DOHH2 (cell line): Measurements from ENCODE around the gene ZNF814.
"Not testable (repeated sequence)": the region's sequence is repeated elsewhere in the genome, so short reads cannot be mapped to it uniquely, and the experiment has no call there.

ENCODE experiments used
- H3F3A ChIP-seq: fragments of 200-600 bp; sonication (generic), shearing (Covaris generic); 2 replicates; pipeline ENCODE4 v1.6.0; 2016; ENCODE audit warnings: antibody characterized with exemption, mild to moderate bottlenecking; ENCODE audit not compliant: control insufficient read depth, insufficient read depth
- H3K27ac ChIP-seq: fragments of 200-600 bp; sonication (generic); 2 replicates; pipeline ENCODE4 v1.5.1; 2014; ENCODE audit warnings: low read depth, mild to moderate bottlenecking, low read length, moderate library complexity
- H3K27me3 ChIP-seq: fragments of 200-600 bp; sonication (generic); 2 replicates; pipeline ENCODE4 v1.6.1; 2014; ENCODE audit warnings: mild to moderate bottlenecking, low read length, mixed read lengths; ENCODE audit not compliant: control insufficient read depth
- H3K36me3 ChIP-seq: fragments of 200-600 bp; sonication (generic); 2 replicates; pipeline ENCODE4 v1.6.1; 2014; ENCODE audit warnings: mild to moderate bottlenecking, low read length, moderate library complexity, mixed read lengths; ENCODE audit not compliant: control insufficient read depth
- H3K4me1 ChIP-seq: fragments of 200-600 bp; sonication (generic); 2 replicates; pipeline ENCODE4 v1.6.1; 2014; ENCODE audit warnings: mild to moderate bottlenecking, low read length, mixed read lengths; ENCODE audit not compliant: control insufficient read depth
- H3K4me2 ChIP-seq: fragments of 200-600 bp; sonication (generic); 2 replicates; pipeline ENCODE4 v1.6.0; 2014; ENCODE audit warnings: mild to moderate bottlenecking, low read length, moderate library complexity
- H3K4me3 ChIP-seq: fragments of 200-600 bp; sonication (generic); 2 replicates; pipeline ENCODE4 v1.5.1; 2014; ENCODE audit warnings: mild to moderate bottlenecking, low read length, mixed read lengths
- H3K79me2 ChIP-seq: fragments of 200-600 bp; sonication (generic); 2 replicates; pipeline ENCODE4 v1.6.1; 2014; ENCODE audit warnings: mild to moderate bottlenecking, low read length, mixed read lengths; ENCODE audit not compliant: control insufficient read depth
- H3K9me2 ChIP-seq: fragments of 200-600 bp; sonication (generic); replicated peaks from 2 replicates; pipeline ENCODE4 v1.6.1; 2014; ENCODE audit warnings: mild to moderate bottlenecking, low read length, mixed read lengths; ENCODE audit not compliant: control insufficient read depth
- H3K9me3 ChIP-seq: fragments of 200-600 bp; sonication (generic); 2 replicates; pipeline ENCODE4 v1.6.1; 2014; ENCODE audit warnings: antibody characterized with exemption, low read length, mixed read lengths; ENCODE audit not compliant: control insufficient read depth, insufficient read depth
- H4K20me1 ChIP-seq: fragments of 200-600 bp; sonication (generic); 2 replicates; pipeline ENCODE4 v1.6.0; 2014; ENCODE audit warnings: low read depth, mild to moderate bottlenecking, antibody characterized with exemption, low read length, moderate library complexity; ENCODE audit not compliant: control insufficient read depth, insufficient read depth
- CTCF ChIP-seq: fragments of 200-600 bp; sonication (generic); IDR thresholded peaks from one replicate; pipeline ENCODE4 v1.5.1; 2014; ENCODE audit warnings: antibody characterized with exemption, mild to moderate bottlenecking, low read depth, low read length; ENCODE audit not compliant: poor library complexity, severe bottlenecking
- EZH2phosphoT487 ChIP-seq: fragments of 200-600 bp; sonication (generic); IDR thresholded peaks from 2 replicates; pipeline ENCODE4 v1.6.1; 2017; ENCODE audit warnings: borderline replicate concordance, mild to moderate bottlenecking, antibody characterized with exemption, low read length, moderate library complexity, mixed read lengths

ZNF814 gene

DNA sequence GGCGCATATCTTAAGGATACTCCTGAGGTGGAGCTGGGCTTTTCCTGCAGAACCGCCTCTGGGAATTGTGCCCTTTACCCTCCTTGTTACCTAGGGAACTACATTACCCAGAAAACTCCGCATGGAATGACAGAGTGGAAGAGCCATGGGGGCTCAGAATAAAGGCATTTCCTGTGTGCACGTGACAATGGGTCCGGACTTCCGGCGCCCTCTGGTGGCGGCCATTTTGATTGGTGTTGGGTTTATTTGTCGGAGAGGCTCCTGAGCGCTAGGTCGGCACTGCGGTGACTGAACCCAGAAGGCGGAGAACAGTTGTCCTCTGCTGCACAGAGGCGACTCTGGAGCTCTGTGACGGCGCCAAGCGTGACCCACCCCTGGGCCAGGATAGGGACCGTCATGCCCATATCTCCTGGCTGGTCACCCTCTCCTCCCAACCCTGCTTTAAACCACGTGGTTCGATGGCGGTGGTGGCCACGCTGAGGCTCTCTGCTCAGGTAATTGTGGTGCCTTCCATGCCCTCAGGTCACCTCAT is 58.7 kb downstream of the ZNF814 start, which contains the start of gene ZNF587B:
ZNF587B (plus strand) TSS at position 229 of the 532 bp plus-strand sequence; CDS start at position 459, 230 bp downstream.
- H3K36me3 ChIP-seq: peaks cover 38% of the 10 kb centered on the region
- no peak within 1 kb of the TSS for H3K4me2 ChIP-seq
- H3F3A ChIP-seq: no peaks in the 10 kb centered on the region

DNA sequence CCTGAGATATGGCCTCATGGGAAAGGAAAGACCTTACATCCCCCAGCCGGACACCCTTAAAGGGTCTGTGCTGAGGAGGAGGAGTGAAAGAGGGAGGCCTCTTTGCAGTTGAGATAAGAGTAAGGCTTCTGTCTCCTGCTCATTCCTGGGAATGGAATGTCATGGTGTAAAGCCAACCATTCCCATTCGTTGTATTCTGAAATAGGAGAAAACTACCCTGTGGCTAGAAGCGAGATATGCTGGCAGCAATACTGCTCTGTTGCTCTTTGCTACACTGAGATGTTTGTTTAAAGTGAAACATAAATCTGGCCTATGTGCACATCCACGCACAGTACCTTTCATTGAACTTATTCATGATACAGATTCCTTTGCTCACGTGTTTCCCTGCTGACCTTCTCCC is 59.5 kb downstream of the ZNF814 start:
- Histone ChIP-seq H3K4me2 (no peak overlapping the region), H3K36me3 (peaks cover 47% of the 10 kb centered on the region), H3K4me3 (no peak overlapping the region), H3K4me1 (no peaks in the 10 kb centered on the region), H3K79me2 (peaks cover 75% of the 10 kb centered on the region), H3F3A (no peaks in the 10 kb centered on the region), H4K20me1 (no peaks in the 10 kb centered on the region), H3K27ac (no peak overlapping the region), H3K27me3 (no peaks in the 10 kb centered on the region), H3K9me3 (peaks cover 15% of the 10 kb centered on the region; the same call in 1 of the 2 replicates), H3K9me2 (no peaks in the 10 kb centered on the region)
- no peak for TF ChIP-seq EZH2phosphoT487
- no peak for TF ChIP-seq CTCF

More for the DNA sequence above, 58.7 kb downstream of the ZNF814 start, which contains the start of gene ZNF587B:
- H3K4me3 ChIP-seq: no peak within 1 kb of the TSS
- no peaks in the 10 kb centered on the region for H3K27me3 ChIP-seq
- H3K9me2 ChIP-seq: no peaks in the 10 kb centered on the region
- H3K27ac ChIP-seq: no peak within 1 kb of the TSS
- no peaks in the 10 kb centered on the region for H4K20me1 ChIP-seq
- TF ChIP-seq EZH2phosphoT487: no peak
- TF ChIP-seq CTCF: peak; percentile 65
- peaks cover 15% of the 10 kb centered on the region; the same call in 1 of the 2 replicates for H3K9me3 ChIP-seq
- peaks cover 67% of the 10 kb centered on the region for H3K79me2 ChIP-seq
- H3K4me1 ChIP-seq: no peaks in the 10 kb centered on the region

DNA sequence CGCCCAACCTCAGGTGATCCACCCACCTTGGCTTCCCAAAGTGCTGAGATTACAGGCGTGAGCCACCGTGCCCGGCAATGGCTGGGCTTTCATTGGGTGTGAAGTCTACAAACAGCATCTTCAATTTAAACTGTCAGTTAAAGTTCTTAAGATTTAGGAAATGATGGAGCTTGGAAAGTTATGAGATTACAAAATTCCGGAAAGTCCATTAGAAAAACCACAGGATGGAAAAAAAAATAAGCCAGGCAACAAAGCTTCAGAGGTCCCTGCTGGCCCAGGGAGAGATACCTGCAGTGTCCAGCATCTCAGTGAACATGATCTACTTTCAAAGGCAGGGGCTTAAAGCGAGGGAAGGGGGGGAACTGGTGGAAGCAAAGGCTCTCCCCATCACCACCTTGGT is 63.3 kb downstream of the ZNF814 start:
- Histone ChIP-seq H3K9me3 (peaks cover 15% of the 10 kb centered on the region; the same call in 1 of the 2 replicates), H3K27me3 (no peaks in the 10 kb centered on the region), H3K36me3 (peaks cover 80% of the 10 kb centered on the region), H3K4me1 (peaks cover 6% of the 10 kb centered on the region), H3K4me2 (no peak overlapping the region), H3K79me2 (peaks cover 92% of the 10 kb centered on the region), H3K27ac (no peak overlapping the region), H4K20me1 (no peaks in the 10 kb centered on the region), H3F3A (no peaks in the 10 kb centered on the region), H3K9me2 (no peaks in the 10 kb centered on the region), H3K4me3 (no peak overlapping the region)
- no peak for TF ChIP-seq CTCF
- TF ChIP-seq EZH2phosphoT487: no peak

GRCh38 chr19:57823608-57824007 is 65.2 kb downstream of the ZNF814 start:
- not testable (repeated sequence) for H3K4me2 ChIP-seq, H3F3A ChIP-seq, H3K27ac ChIP-seq, H4K20me1 ChIP-seq, H3K9me2 ChIP-seq, H3K9me3 ChIP-seq, H3K27me3 ChIP-seq, H3K4me3 ChIP-seq
- Histone ChIP-seq H3K36me3 (peaks cover 67% of the 10 kb centered on the region), H3K4me1 (peaks cover 11% of the 10 kb centered on the region), H3K79me2 (peaks cover 89% of the 10 kb centered on the region)

- not testable (repeated sequence) for H3K27ac ChIP-seq, H3K9me2 ChIP-seq, H3K27me3 ChIP-seq, H3K4me2 ChIP-seq, H4K20me1 ChIP-seq, H3K9me3 ChIP-seq, H3K4me3 ChIP-seq, H3F3A ChIP-seq
- Histone ChIP-seq H3K36me3 (peaks cover 66% of the 10 kb centered on the region), H3K4me1 (peaks cover 15% of the 10 kb centered on the region), H3K79me2 (peaks cover 86% of the 10 kb centered on the region)
Observed at GRCh38 chr19:57823155-57823554, 65.7 kb downstream of the ZNF814 start.

DNA sequence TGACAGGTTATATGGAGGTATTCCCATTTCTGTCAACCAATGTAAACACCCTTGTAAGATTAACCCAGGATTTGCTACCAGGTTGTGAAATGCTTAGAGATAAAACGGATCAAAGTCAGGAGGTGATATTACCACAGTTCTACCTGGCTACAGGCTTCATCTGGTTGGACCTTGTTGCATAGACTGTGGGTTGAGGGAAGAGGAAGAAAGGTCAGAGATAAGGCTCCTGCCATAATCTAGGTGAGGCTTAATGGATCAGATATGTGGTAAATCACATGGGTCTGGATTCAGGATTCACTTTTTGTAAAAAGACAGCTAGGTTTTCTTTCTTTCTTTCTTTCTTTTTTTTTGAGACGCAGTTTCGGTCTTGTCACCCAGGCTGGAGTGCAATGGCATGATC is 67.3 kb downstream of the ZNF814 start:
- not testable (repeated sequence) for H3K4me2 ChIP-seq, H3K27ac ChIP-seq, H3K9me2 ChIP-seq, H3K27me3 ChIP-seq, H3K9me3 ChIP-seq, H3K4me3 ChIP-seq, H4K20me1 ChIP-seq, H3F3A ChIP-seq
- H3K4me1 ChIP-seq: peaks cover 15% of the 10 kb centered on the region
- peaks cover 76% of the 10 kb centered on the region for H3K79me2 ChIP-seq
- peaks cover 60% of the 10 kb centered on the region for H3K36me3 ChIP-seq
